ENCODE results near the gene SLC16A6.
"Not testable (repeated sequence)": the region's sequence is repeated elsewhere in the genome, so short reads cannot be mapped to it uniquely, and the experiment has no call there.

The SLC16A6 gene

GRCh38 chr17:68314916-68315535, 24.1 kb upstream of the SLC16A6 start:
- H3K36me3 ChIP-seq (ENCODE audit: control insufficient read depth, insufficient read depth, low read length), result no peaks in the 10 kb centered on the region
- H3K9me3 ChIP-seq (ENCODE audit: control insufficient read depth, low read length), result no peaks in the 10 kb centered on the region
- peak overlapping the region; percentile 27 for H3K27ac ChIP-seq (ENCODE audit: insufficient read depth, low read length, poor library complexity, severe bottlenecking)
- no peak overlapping the region for H3K4me3 ChIP-seq (ENCODE audit: insufficient read depth, low read depth, low read length, poor library complexity, severe bottlenecking)
- no peak for DNase-seq
- peaks cover 23% of the 10 kb centered on the region for H3K4me1 ChIP-seq (ENCODE audit: control insufficient read depth, insufficient read depth, low read length, poor library complexity, severe bottlenecking)
- H3K27me3 ChIP-seq (replicated peaks; ENCODE audit: control insufficient read depth, insufficient read depth, low read length, poor library complexity, severe bottlenecking), result no peaks in the 10 kb centered on the region

GRCh38 chr17:68310152-68310551, 19.2 kb upstream of the SLC16A6 start:
- DNase-seq, result no peak
- Histone ChIP-seq H3K4me1 (ENCODE audit: control insufficient read depth, insufficient read depth, low read length, poor library complexity, severe bottlenecking) (peaks cover 20% of the 10 kb centered on the region), H3K27ac (ENCODE audit: insufficient read depth, low read length, poor library complexity, severe bottlenecking) (no peak overlapping the region)

GRCh38 chr17:68309066-68309670, 18.2 kb upstream of the SLC16A6 start:
- H3K36me3 ChIP-seq (ENCODE audit: control insufficient read depth, insufficient read depth, low read length), result not testable (repeated sequence)
- H3K4me1 ChIP-seq (ENCODE audit: control insufficient read depth, insufficient read depth, low read length, poor library complexity, severe bottlenecking), result peaks cover 10% of the 10 kb centered on the region

More at GRCh38 chr17:68310152-68310551, 19.2 kb upstream of the SLC16A6 start:
- Histone ChIP-seq H3K9me3 (ENCODE audit: control insufficient read depth, low read length) (no peaks in the 10 kb centered on the region), H3K27me3 (replicated peaks; ENCODE audit: control insufficient read depth, insufficient read depth, low read length, poor library complexity, severe bottlenecking) (no peaks in the 10 kb centered on the region), H3K4me3 (ENCODE audit: insufficient read depth, low read depth, low read length, poor library complexity, severe bottlenecking) (no peak overlapping the region), H3K36me3 (ENCODE audit: control insufficient read depth, insufficient read depth, low read length) (no peaks in the 10 kb centered on the region)

GRCh38 chr17:68308486-68308885, 17.6 kb upstream of the SLC16A6 start:
- DNase-seq; H3K36me3 ChIP-seq (ENCODE audit: control insufficient read depth, insufficient read depth, low read length); H3K9me3 ChIP-seq (ENCODE audit: control insufficient read depth, low read length); H3K27me3 ChIP-seq (replicated peaks; ENCODE audit: control insufficient read depth, insufficient read depth, low read length, poor library complexity, severe bottlenecking); H3K27ac ChIP-seq (ENCODE audit: insufficient read depth, low read length, poor library complexity, severe bottlenecking); H3K4me1 ChIP-seq (ENCODE audit: control insufficient read depth, insufficient read depth, low read length, poor library complexity, severe bottlenecking); H3K4me3 ChIP-seq (ENCODE audit: insufficient read depth, low read depth, low read length, poor library complexity, severe bottlenecking): not testable (repeated sequence)

More at GRCh38 chr17:68309066-68309670, 18.2 kb upstream of the SLC16A6 start:
- not testable (repeated sequence) for H3K27ac ChIP-seq (ENCODE audit: insufficient read depth, low read length, poor library complexity, severe bottlenecking); DNase-seq; H3K9me3 ChIP-seq (ENCODE audit: control insufficient read depth, low read length); H3K27me3 ChIP-seq (replicated peaks; ENCODE audit: control insufficient read depth, insufficient read depth, low read length, poor library complexity, severe bottlenecking); H3K4me3 ChIP-seq (ENCODE audit: insufficient read depth, low read depth, low read length, poor library complexity, severe bottlenecking)

- no peak for DNase-seq
- H3K4me1 ChIP-seq (ENCODE audit: control insufficient read depth, insufficient read depth, low read length, poor library complexity, severe bottlenecking), result peaks cover 6% of the 10 kb centered on the region
- H3K9me3 ChIP-seq (ENCODE audit: control insufficient read depth, low read length), result no peaks in the 10 kb centered on the region
- no peaks in the 10 kb centered on the region for H3K27me3 ChIP-seq (replicated peaks; ENCODE audit: control insufficient read depth, insufficient read depth, low read length, poor library complexity, severe bottlenecking)
- no peaks in the 10 kb centered on the region for H3K36me3 ChIP-seq (ENCODE audit: control insufficient read depth, insufficient read depth, low read length)
- H3K27ac ChIP-seq (ENCODE audit: insufficient read depth, low read length, poor library complexity, severe bottlenecking), result no peak overlapping the region
- H3K4me3 ChIP-seq (ENCODE audit: insufficient read depth, low read depth, low read length, poor library complexity, severe bottlenecking), result no peak overlapping the region
These were observed 16.5 kb upstream of the SLC16A6 start for GRCh38 chr17:68307443-68307842.

GRCh38 chr17:68306819-68307218, 15.9 kb upstream of the SLC16A6 start:
- peaks cover 6% of the 10 kb centered on the region for H3K4me1 ChIP-seq (ENCODE audit: control insufficient read depth, insufficient read depth, low read length, poor library complexity, severe bottlenecking)
- DNase-seq, result no peak
- H3K27me3 ChIP-seq (replicated peaks; ENCODE audit: control insufficient read depth, insufficient read depth, low read length, poor library complexity, severe bottlenecking), result no peaks in the 10 kb centered on the region
- no peak overlapping the region for H3K4me3 ChIP-seq (ENCODE audit: insufficient read depth, low read depth, low read length, poor library complexity, severe bottlenecking)
- H3K9me3 ChIP-seq (ENCODE audit: control insufficient read depth, low read length), result no peaks in the 10 kb centered on the region
- H3K27ac ChIP-seq (ENCODE audit: insufficient read depth, low read length, poor library complexity, severe bottlenecking), result no peak overlapping the region
- H3K36me3 ChIP-seq (ENCODE audit: control insufficient read depth, insufficient read depth, low read length), result no peaks in the 10 kb centered on the region

- no peak for DNase-seq
- H3K9me3 ChIP-seq (ENCODE audit: control insufficient read depth, low read length), result no peaks in the 10 kb centered on the region
- H3K27ac ChIP-seq (ENCODE audit: insufficient read depth, low read length, poor library complexity, severe bottlenecking), result no peak overlapping the region
- H3K36me3 ChIP-seq (ENCODE audit: control insufficient read depth, insufficient read depth, low read length), result no peaks in the 10 kb centered on the region
- H3K4me1 ChIP-seq (ENCODE audit: control insufficient read depth, insufficient read depth, low read length, poor library complexity, severe bottlenecking), result peaks cover 4% of the 10 kb centered on the region
- H3K27me3 ChIP-seq (replicated peaks; ENCODE audit: control insufficient read depth, insufficient read depth, low read length, poor library complexity, severe bottlenecking), result no peaks in the 10 kb centered on the region
- H3K4me3 ChIP-seq (ENCODE audit: insufficient read depth, low read depth, low read length, poor library complexity, severe bottlenecking), result no peak overlapping the region
These were observed 14.2 kb upstream of the SLC16A6 start for GRCh38 chr17:68305142-68305541.

GRCh38 chr17:68304706-68305105, 13.8 kb upstream of the SLC16A6 start:
- H3K27me3 ChIP-seq (replicated peaks; ENCODE audit: control insufficient read depth, insufficient read depth, low read length, poor library complexity, severe bottlenecking), result no peaks in the 10 kb centered on the region
- H3K4me1 ChIP-seq (ENCODE audit: control insufficient read depth, insufficient read depth, low read length, poor library complexity, severe bottlenecking), result no peaks in the 10 kb centered on the region
- no peak overlapping the region for H3K27ac ChIP-seq (ENCODE audit: insufficient read depth, low read length, poor library complexity, severe bottlenecking)
- no peaks in the 10 kb centered on the region for H3K9me3 ChIP-seq (ENCODE audit: control insufficient read depth, low read length)
- DNase-seq, result no peak
- no peaks in the 10 kb centered on the region for H3K36me3 ChIP-seq (ENCODE audit: control insufficient read depth, insufficient read depth, low read length)
- H3K4me3 ChIP-seq (ENCODE audit: insufficient read depth, low read depth, low read length, poor library complexity, severe bottlenecking), result no peak overlapping the region

- peaks cover 10% of the 10 kb centered on the region for H3K4me1 ChIP-seq (ENCODE audit: control insufficient read depth, insufficient read depth, low read length, poor library complexity, severe bottlenecking)
- no peak overlapping the region for H3K27ac ChIP-seq (ENCODE audit: insufficient read depth, low read length, poor library complexity, severe bottlenecking)
- H3K27me3 ChIP-seq (replicated peaks; ENCODE audit: control insufficient read depth, insufficient read depth, low read length, poor library complexity, severe bottlenecking), result no peaks in the 10 kb centered on the region
- H3K36me3 ChIP-seq (ENCODE audit: control insufficient read depth, insufficient read depth, low read length), result no peaks in the 10 kb centered on the region
- no peak for DNase-seq
- no peaks in the 10 kb centered on the region for H3K9me3 ChIP-seq (ENCODE audit: control insufficient read depth, low read length)
- H3K4me3 ChIP-seq (ENCODE audit: insufficient read depth, low read depth, low read length, poor library complexity, severe bottlenecking), result no peak overlapping the region
These were observed 11.7 kb upstream of the SLC16A6 start for GRCh38 chr17:68302666-68303065.

GRCh38 chr17:68302066-68302564, 11.2 kb upstream of the SLC16A6 start:
- no peak overlapping the region for H3K27ac ChIP-seq (ENCODE audit: insufficient read depth, low read length, poor library complexity, severe bottlenecking)
- H3K9me3 ChIP-seq (ENCODE audit: control insufficient read depth, low read length), result no peaks in the 10 kb centered on the region
- no peak overlapping the region for H3K4me3 ChIP-seq (ENCODE audit: insufficient read depth, low read depth, low read length, poor library complexity, severe bottlenecking)
- no peaks in the 10 kb centered on the region for H3K27me3 ChIP-seq (replicated peaks; ENCODE audit: control insufficient read depth, insufficient read depth, low read length, poor library complexity, severe bottlenecking)
- peaks cover 15% of the 10 kb centered on the region for H3K4me1 ChIP-seq (ENCODE audit: control insufficient read depth, insufficient read depth, low read length, poor library complexity, severe bottlenecking)
- DNase-seq, result no peak
- H3K36me3 ChIP-seq (ENCODE audit: control insufficient read depth, insufficient read depth, low read length), result no peaks in the 10 kb centered on the region

Data from effector memory CD4-positive, alpha-beta T cell (primary cell).